Keratinocyte (primary cell): ENCODE measurements around the gene RGPD3. TPM values are rescaled to one million over a fixed set of nuclear protein-coding genes. Genes with fewer than 3 reads are reported as not detected.

Experiments
- DNase-seq: peaks from one replicate; pipeline ENCODE4 v3.0.0-alpha.2; 2011; ENCODE audit warnings: low read depth, missing footprints, low spot score
- FAIRE-seq: peaks from 2 replicates; lab custom pipeline; 2011; peaks lifted over from hg19 to GRCh38; lab: Jason Lieb, UNC
- H2AFZ ChIP-seq: 2 replicates; pipeline ENCODE4 v1.6.0; 2012; ENCODE audit warnings: low read length, control low read depth, inconsistent platforms; ENCODE audit not compliant: control insufficient read depth
- H3K27ac ChIP-seq: 2 replicates; pipeline ENCODE4 v1.5.1; 2011; ENCODE audit warnings: low read length; ENCODE audit not compliant: control insufficient read depth, insufficient read depth
- H3K27me3 ChIP-seq: 3 replicates; pipeline ENCODE4 v1.6.0; 2011; ENCODE audit warnings: low read length; ENCODE audit not compliant: control insufficient read depth, insufficient read depth; ENCODE audit errors: extremely low read depth
- H3K36me3 ChIP-seq, 2 experiments: 2 replicates in 1 of 2; 3 replicates in 1 of 2; pipeline ENCODE4 v1.5.1; 2011; ENCODE audit warnings: low read length in 2 of 2, mild to moderate bottlenecking in 1 of 2; ENCODE audit not compliant: control insufficient read depth in 2 of 2, insufficient read depth in 2 of 2; ENCODE audit errors: extremely low read depth in 1 of 2
- H3K4me1 ChIP-seq: 3 replicates; pipeline ENCODE4 v1.5.1; 2011; ENCODE audit warnings: low read length; ENCODE audit not compliant: control insufficient read depth, insufficient read depth; ENCODE audit errors: extremely low read depth
- H3K4me2 ChIP-seq: 3 replicates; pipeline ENCODE4 v1.6.0; 2011; ENCODE audit warnings: low read depth, low read length; ENCODE audit not compliant: control insufficient read depth, insufficient read depth; ENCODE audit errors: extremely low read depth
- H3K4me3 ChIP-seq, 3 experiments: fragments of 200-600 bp in 1 of 3; sonication (generic) in 1 of 3; 2 replicates in 2 of 3; 3 replicates in 1 of 3; pipeline ENCODE4 v1.5.1; 2011 to 2016; ENCODE audit warnings: low read length in 3 of 3, mild to moderate bottlenecking in 3 of 3, control low read depth in 2 of 3, inconsistent platforms in 1 of 3, low read depth in 1 of 3, mixed read lengths in 1 of 3, mixed run types in 1 of 3, moderate library complexity in 1 of 3; ENCODE audit not compliant: control insufficient read depth in 2 of 3, insufficient read depth in 2 of 3; ENCODE audit errors: extremely low read depth in 1 of 3
- H3K79me2 ChIP-seq: 2 replicates; pipeline ENCODE4 v1.6.0; 2012; ENCODE audit warnings: low read length; ENCODE audit not compliant: control insufficient read depth, insufficient read depth
- H3K9ac ChIP-seq: 3 replicates; pipeline ENCODE4 v1.6.0; 2011; ENCODE audit warnings: low read length; ENCODE audit not compliant: control insufficient read depth, insufficient read depth; ENCODE audit errors: extremely low read depth
- H3K9me1 ChIP-seq: 3 replicates; pipeline ENCODE4 v1.6.0; 2011; ENCODE audit warnings: low read length; ENCODE audit not compliant: control insufficient read depth, insufficient read depth; ENCODE audit errors: extremely low read depth
- H3K9me3 ChIP-seq: 2 replicates; pipeline ENCODE4 v1.5.1; 2012; ENCODE audit warnings: low read depth, low read length; ENCODE audit not compliant: control insufficient read depth
- H4K20me1 ChIP-seq: 3 replicates; pipeline ENCODE4 v1.6.0; 2011; ENCODE audit warnings: low read length; ENCODE audit not compliant: control insufficient read depth, insufficient read depth; ENCODE audit errors: extremely low read depth
- EZH2 ChIP-seq: IDR thresholded peaks from one replicate; pipeline ENCODE4 v1.6.1; 2012; ENCODE audit warnings: inconsistent platforms, mild to moderate bottlenecking, low read length, moderate library complexity
- dilution Hi-C: fragments of 300-500 bp; cut with MboI; formaldehyde crosslinking; loops from one replicate; pipeline ENCODE4 v1.7.0; 2020; ENCODE audit warnings: low sequenced_read_pairs; ENCODE audit not compliant: extremely low pct_ligation_motif_present
- polyA plus RNA-seq, 5 experiments: library from polyadenylated mRNA; depleted of rRNA in 3 of 5; stranded (reverse) in 3 of 5; stranded (forward) in 1 of 5; unstranded in 1 of 5; fragments of >200 nt; gene quantifications; 1 replicate in 1 of 5; 2 replicates in 3 of 5; 3 replicates in 1 of 5; pipeline versions ENCODE4 v1.2.1 to v1.2.3, GENCODE V29; 2011 to 2012; ENCODE audit warnings: missing spikeins in 2 of 5, low read depth in 1 of 5, low replicate concordance in 1 of 5
- TF ChIP-seq, protein P1 (sequence below), 3 experiments: IDR thresholded peaks in 1 of 3; conservative IDR thresholded peaks in 1 of 3; optimal IDR thresholded peaks in 1 of 3; 2 replicates in 2 of 3; 3 replicates in 1 of 3; pipeline versions ENCODE3 to v1.5.1; 2011; ENCODE audit warnings: low read length in 3 of 3, mild to moderate bottlenecking in 3 of 3, moderate library complexity in 2 of 3, control low read depth in 1 of 3, inconsistent platforms in 1 of 3; ENCODE audit not compliant: insufficient read depth in 2 of 3; ENCODE audit errors: extremely low read depth in 1 of 3

Gene RGPD3
- polyA plus RNA-seq, 1 donor (not counting 4 experiments of a cell fraction or from before 2014, with no cell fraction given) = 0.09 TPM

DNA sequence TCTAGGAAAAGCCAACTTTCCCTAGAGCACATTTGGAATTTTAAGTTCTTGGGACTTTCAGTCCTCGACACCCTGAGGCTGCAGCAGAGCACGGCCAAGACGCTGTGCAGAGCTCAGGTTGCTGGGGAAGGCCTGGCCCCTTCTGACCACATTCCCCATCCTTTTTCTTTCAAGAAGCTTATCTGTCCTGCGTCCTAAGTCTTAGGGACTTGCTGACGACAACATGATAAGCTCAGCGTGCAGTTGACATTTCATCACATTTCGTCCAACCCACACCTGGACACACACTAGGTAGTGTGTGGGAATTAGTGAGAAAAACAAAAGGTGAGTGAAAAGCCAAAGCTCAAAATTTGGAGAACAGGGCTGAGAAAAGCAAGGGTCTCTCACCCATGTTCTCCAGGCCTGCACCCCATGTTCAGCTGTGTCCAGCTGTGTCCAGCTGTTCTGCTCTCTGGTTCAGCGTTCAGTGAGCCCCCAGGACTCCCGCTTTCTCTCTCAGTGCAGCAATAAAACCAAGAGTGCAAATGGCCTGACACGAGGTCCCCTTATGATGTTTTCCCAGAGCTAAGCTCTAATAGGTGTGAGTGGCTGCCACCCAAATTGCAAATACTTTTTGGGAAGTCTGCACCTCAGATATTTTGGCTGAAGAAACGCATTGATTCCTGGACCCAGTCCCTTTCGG, 101.9 kb downstream of the RGPD3 start:
- dilution Hi-C loops = no loop called here
- no peak for FAIRE-seq

DNA sequence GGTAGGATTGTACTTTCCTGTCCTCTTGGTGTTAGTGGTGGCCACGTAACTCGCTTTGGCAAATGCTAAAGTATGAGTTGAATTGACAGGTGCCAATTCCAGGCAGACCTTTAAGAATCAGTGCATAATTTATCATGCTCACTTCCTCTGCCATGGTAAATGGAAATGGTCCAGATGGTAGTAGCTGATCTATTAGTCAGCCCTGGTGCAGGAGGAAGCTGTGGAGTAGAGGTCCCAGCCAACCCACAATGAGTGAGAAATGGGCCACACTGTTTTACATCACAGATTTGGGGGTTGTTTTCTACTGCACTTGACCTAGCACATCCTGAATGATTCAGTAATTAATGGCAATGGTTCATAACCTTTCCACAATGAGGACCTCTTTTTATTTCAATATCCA, 104.4 kb downstream of the RGPD3 start:
- H3K4me2 ChIP-seq = no peak overlapping the region
- dilution Hi-C loops = no loop called here
- H3K36me3 ChIP-seq = no peaks in the 10 kb centered on the region
- H3K27me3 ChIP-seq = no peaks in the 10 kb centered on the region
- H3K9me3 ChIP-seq = no peaks in the 10 kb centered on the region
- no peaks in the 10 kb centered on the region for H3K79me2 ChIP-seq
- no peak overlapping the region for H2AFZ ChIP-seq
- no peaks in the 10 kb centered on the region for H3K9me1 ChIP-seq
- H3K9ac ChIP-seq = no peak overlapping the region
- FAIRE-seq (no peak), DNase-seq (no peak)
- TF ChIP-seq, protein P1, sequence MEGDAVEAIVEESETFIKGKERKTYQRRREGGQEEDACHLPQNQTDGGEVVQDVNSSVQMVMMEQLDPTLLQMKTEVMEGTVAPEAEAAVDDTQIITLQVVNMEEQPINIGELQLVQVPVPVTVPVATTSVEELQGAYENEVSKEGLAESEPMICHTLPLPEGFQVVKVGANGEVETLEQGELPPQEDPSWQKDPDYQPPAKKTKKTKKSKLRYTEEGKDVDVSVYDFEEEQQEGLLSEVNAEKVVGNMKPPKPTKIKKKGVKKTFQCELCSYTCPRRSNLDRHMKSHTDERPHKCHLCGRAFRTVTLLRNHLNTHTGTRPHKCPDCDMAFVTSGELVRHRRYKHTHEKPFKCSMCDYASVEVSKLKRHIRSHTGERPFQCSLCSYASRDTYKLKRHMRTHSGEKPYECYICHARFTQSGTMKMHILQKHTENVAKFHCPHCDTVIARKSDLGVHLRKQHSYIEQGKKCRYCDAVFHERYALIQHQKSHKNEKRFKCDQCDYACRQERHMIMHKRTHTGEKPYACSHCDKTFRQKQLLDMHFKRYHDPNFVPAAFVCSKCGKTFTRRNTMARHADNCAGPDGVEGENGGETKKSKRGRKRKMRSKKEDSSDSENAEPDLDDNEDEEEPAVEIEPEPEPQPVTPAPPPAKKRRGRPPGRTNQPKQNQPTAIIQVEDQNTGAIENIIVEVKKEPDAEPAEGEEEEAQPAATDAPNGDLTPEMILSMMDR (optimal IDR thresholded peaks at IDR 0.05 in 1 of 3, IDR thresholded peaks at IDR 0.05 in 1 of 3, conservative IDR thresholded peaks at IDR 0.05 in 1 of 3; ENCODE audit: extremely low read depth in 1 of 3, insufficient read depth in 2 of 3, low read length in 3 of 3) = no peak
- TF ChIP-seq EZH2 = no peak
- H4K20me1 ChIP-seq = no peaks in the 10 kb centered on the region
- no peak overlapping the region for H3K27ac ChIP-seq
- no peaks in the 10 kb centered on the region for H3K4me1 ChIP-seq
- H3K4me3 ChIP-seq = no peak overlapping the region

More for the DNA sequence above, 101.9 kb downstream of the RGPD3 start:
- no peak overlapping the region for H3K27ac ChIP-seq
- no peak for DNase-seq
- H3K79me2 ChIP-seq = no peaks in the 10 kb centered on the region
- no peak for TF ChIP-seq EZH2
- TF ChIP-seq, protein P1 (optimal IDR thresholded peaks at IDR 0.05 in 1 of 3, IDR thresholded peaks at IDR 0.05 in 1 of 3, conservative IDR thresholded peaks at IDR 0.05 in 1 of 3; ENCODE audit: extremely low read depth in 1 of 3, insufficient read depth in 2 of 3, low read length in 3 of 3) = no peak
- no peak overlapping the region for H3K9ac ChIP-seq
- H4K20me1 ChIP-seq = no peaks in the 10 kb centered on the region
- H3K9me3 ChIP-seq = no peaks in the 10 kb centered on the region
- no peaks in the 10 kb centered on the region for H3K4me1 ChIP-seq
- H2AFZ ChIP-seq = no peak overlapping the region
- H3K9me1 ChIP-seq = no peaks in the 10 kb centered on the region
- no peaks in the 10 kb centered on the region for H3K27me3 ChIP-seq
- H3K4me2 ChIP-seq = no peak overlapping the region
- no peaks in the 10 kb centered on the region for H3K36me3 ChIP-seq
- no peak overlapping the region for H3K4me3 ChIP-seq
